ENCODE results near the gene CGB8.

GRCh38 chr19:49070416-49070815 is 21.5 kb upstream of the CGB8 start:
- no peak for TF ChIP-seq CTCF (IDR thresholded peaks at IDR 0.05)
- no peak for TF ChIP-seq EP300 (IDR thresholded peaks at IDR 0.05)
